K562 (cell line): ENCODE data around the gene TRIM68. TPM values are rescaled to one million over a fixed set of nuclear protein-coding genes. Genes with fewer than 3 reads are reported as not detected.

ENCODE experiments used
- CHAMP1 ChIP-seq: fragments of 450-650 bp; IDR thresholded peaks from 2 replicates; pipeline ENCODE4 v1.6.1; 2016; ENCODE audit warnings: mild to moderate bottlenecking
- CLOCK ChIP-seq: fragments of 250-450 bp; sonication (Bioruptor Pico); IDR thresholded peaks from 2 replicates; pipeline ENCODE4 v1.4.0; 2020; ENCODE audit warnings: mild to moderate bottlenecking, moderate library complexity, borderline replicate concordance
- DPF2 ChIP-seq: fragments of 450-650 bp; IDR thresholded peaks from 2 replicates; pipeline ENCODE4 v1.6.1; 2016
- ETV1 ChIP-seq: fragments of 450-650 bp; conservative IDR thresholded peaks from 2 replicates; pipeline ENCODE4 v1.6.1; 2016; ENCODE audit warnings: missing genetic modification characterization, control low read depth, low read depth, missing compliant biosample characterization
- EWSR1 ChIP-seq: fragments of 450-650 bp; IDR thresholded peaks from 2 replicates; pipeline ENCODE4 v1.6.1; 2018; ENCODE audit warnings: borderline replicate concordance, mild to moderate bottlenecking, low read depth, moderate library complexity; ENCODE audit not compliant: partially characterized antibody
- EZH2 ChIP-seq: IDR thresholded peaks from 2 replicates; pipeline ENCODE4 v1.6.1; 2012; ENCODE audit warnings: low read depth, mild to moderate bottlenecking, inconsistent platforms, low read length, borderline replicate concordance
- GTF2B ChIP-seq: IDR thresholded peaks from 2 replicates; pipeline ENCODE4 v1.6.1; 2011; ENCODE audit not compliant: insufficient read length; ENCODE audit errors: extremely low read depth
- HMBOX1 ChIP-seq: sonication (generic); IDR thresholded peaks from 2 replicates; pipeline ENCODE4 v1.6.1; 2016
- NFATC3 ChIP-seq: fragments of 450-650 bp; IDR thresholded peaks from 2 replicates; pipeline ENCODE4 v1.6.1; 2017; ENCODE audit warnings: mild to moderate bottlenecking
- RCOR1 ChIP-seq, 2 experiments: IDR thresholded peaks; 2 replicates each; pipeline ENCODE4 v1.6.1; 2012; ENCODE audit warnings: low read depth in 2 of 2, low read length in 2 of 2, borderline replicate concordance in 1 of 2, improper control_type of control experiment in 1 of 2
- SMARCB1 ChIP-seq: IDR thresholded peaks from 2 replicates; pipeline ENCODE4 v1.6.1; 2011; ENCODE audit warnings: improper control_type of control experiment, low read depth; ENCODE audit not compliant: insufficient read length
- TAL1 ChIP-seq: fragments of 450-650 bp; IDR thresholded peaks from 2 replicates; pipeline ENCODE4 v1.6.1; 2016; ENCODE audit warnings: mild to moderate bottlenecking
- TCF7L2 ChIP-seq: fragments of 150-350 bp; IDR thresholded peaks from 2 replicates; pipeline ENCODE4 v1.6.1; 2016; ENCODE audit warnings: low read depth, mild to moderate bottlenecking, low read length, moderate library complexity
- ZNF431 ChIP-seq: sonication (generic); formaldehyde crosslinking; IDR thresholded peaks from 2 replicates; pipeline ENCODE4 v1.8.0; 2022; ENCODE audit warnings: mild to moderate bottlenecking, missing genetic modification reagents
- polyA plus RNA-seq, 8 experiments: library from polyadenylated mRNA; depleted of rRNA in 4 of 8; stranded (reverse) in 5 of 8; unstranded in 3 of 8; fragments of >200 nt; fragmentation: Nextera tagmentation in 2 of 8; fragmentation: Illumina TruSeq in 1 of 8; extraction: Ambion mirVana in 2 of 8; extraction: Trizol in 1 of 8; gene quantifications; 2 replicates each; pipeline versions ENCODE4 v1.2.1 to v1.2.3, GENCODE V29; 2011 to 2014; ENCODE audit warnings: inconsistent platforms in 1 of 8, missing spikeins in 1 of 8
- total RNA-seq, 7 experiments: library from RNA; depleted of rRNA in 6 of 7; stranded (reverse); fragments of >200 nt in 6 of 7; fragmentation: Illumina TruSeq in 2 of 7; extraction: Trizol in 2 of 7; gene quantifications; 2 replicates each; pipeline versions ENCODE4 v1.2.1 to v1.2.3, GENCODE V29; 2011 to 2021; ENCODE audit warnings: low replicate concordance in 1 of 7
- TF ChIP-seq, protein P1 (sequence below): sonication (generic); formaldehyde crosslinking; IDR thresholded peaks from 2 replicates; pipeline ENCODE4 v1.5.0; 2020; ENCODE audit warnings: missing genetic modification reagents
- TF ChIP-seq, protein P2 (sequence below), 2 experiments: fragments of 450-650 bp in 1 of 2; sonication (generic) in 1 of 2; formaldehyde crosslinking; conservative IDR thresholded peaks; 2 replicates each; pipeline versions ENCODE4 v1.4.0 to v1.8.1; 2020 to 2022; ENCODE audit warnings: mild to moderate bottlenecking in 1 of 2, missing genetic modification reagents in 1 of 2

The TRIM68 gene
- total and polyA plus RNA-seq, 9 of the 15 experiments (the other 6 are each of a cell fraction or from before 2014, with no cell fraction given), result 5.2 to 10.9 (median 7.9) TPM

- no peak for TF ChIP-seq CLOCK (CRISPR knock-in tag)
- TF ChIP-seq, protein P1, sequence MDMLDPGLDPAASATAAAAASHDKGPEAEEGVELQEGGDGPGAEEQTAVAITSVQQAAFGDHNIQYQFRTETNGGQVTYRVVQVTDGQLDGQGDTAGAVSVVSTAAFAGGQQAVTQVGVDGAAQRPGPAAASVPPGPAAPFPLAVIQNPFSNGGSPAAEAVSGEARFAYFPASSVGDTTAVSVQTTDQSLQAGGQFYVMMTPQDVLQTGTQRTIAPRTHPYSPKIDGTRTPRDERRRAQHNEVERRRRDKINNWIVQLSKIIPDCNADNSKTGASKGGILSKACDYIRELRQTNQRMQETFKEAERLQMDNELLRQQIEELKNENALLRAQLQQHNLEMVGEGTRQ (CRISPR knock-in tag), result no peak
- no peak for TF ChIP-seq EZH2
- no peak; the same call in 1 of the 2 replicates for TF ChIP-seq CHAMP1
- TF ChIP-seq ETV1 (tag), result no peak
- TF ChIP-seq ZNF431 (CRISPR knock-in tag), result no peak
- no peak for TF ChIP-seq EWSR1
- TF ChIP-seq NFATC3, result no peak
- TF ChIP-seq RCOR1 (IDR thresholded peaks at IDR 0.05; ENCODE audit: borderline replicate concordance in 1 of 2, low read depth in 2 of 2, low read length in 2 of 2), result no peak
- TF ChIP-seq TAL1, result no peak
- TF ChIP-seq SMARCB1, result no peak
- TF ChIP-seq TCF7L2, result no peak
- TF ChIP-seq GTF2B, result no peak
- no peak for TF ChIP-seq HMBOX1
- TF ChIP-seq DPF2, result no peak
- TF ChIP-seq, protein P2, sequence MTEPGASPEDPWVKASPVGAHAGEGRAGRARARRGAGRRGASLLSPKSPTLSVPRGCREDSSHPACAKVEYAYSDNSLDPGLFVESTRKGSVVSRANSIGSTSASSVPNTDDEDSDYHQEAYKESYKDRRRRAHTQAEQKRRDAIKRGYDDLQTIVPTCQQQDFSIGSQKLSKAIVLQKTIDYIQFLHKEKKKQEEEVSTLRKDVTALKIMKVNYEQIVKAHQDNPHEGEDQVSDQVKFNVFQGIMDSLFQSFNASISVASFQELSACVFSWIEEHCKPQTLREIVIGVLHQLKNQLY (CRISPR knock-in tag; conservative IDR thresholded peaks at IDR 0.05), result no peak
Observed at GRCh38 chr11:4607781-4608666, at the start of gene TRIM68 (continued).
